SK-N-MC (cell line): Measurements from ENCODE around the gene TMEM119.
A peak's percentile ranks its signal among the peaks of the same experiment; 100 is the strongest.

Source experiments
- DNase-seq: peaks from one replicate; pipeline ENCODE4 v3.0.0-alpha.2; 2011; ENCODE audit warnings: low read depth, low spot score
- H3K27ac ChIP-seq: fragments of 200-600 bp; sonication (generic); 2 replicates; pipeline ENCODE4 v1.5.1; 2016; ENCODE audit warnings: mixed run types
- H3K36me3 ChIP-seq: fragments of 200-600 bp; sonication (generic); 2 replicates; pipeline ENCODE4 v1.6.1; 2017; ENCODE audit warnings: antibody characterized with exemption, low read length, mixed read lengths; ENCODE audit not compliant: insufficient read depth
- H3K4me3 ChIP-seq: fragments of 200-600 bp; sonication (generic); 2 replicates; pipeline ENCODE4 v1.5.1; 2016
- H3K9ac ChIP-seq: fragments of 200-600 bp; sonication (generic); 2 replicates; pipeline ENCODE4 v1.8.0; 2017; ENCODE audit warnings: mixed run types, mixed read lengths; ENCODE audit not compliant: insufficient read length
- H3K9me3 ChIP-seq: fragments of 200-600 bp; sonication (generic); 2 replicates; pipeline ENCODE4 v1.6.1; 2017; ENCODE audit warnings: low read depth, mild to moderate bottlenecking, antibody characterized with exemption, low read length, moderate library complexity, mixed read lengths
- EZH2 ChIP-seq: fragments of 200-600 bp; sonication (generic); IDR thresholded peaks from one replicate; pipeline ENCODE4 v1.6.1; 2017; ENCODE audit warnings: antibody characterized with exemption
- FOXP2 ChIP-seq: optimal IDR thresholded peaks from 2 replicates; pipeline ENCODE3; 2011; ENCODE audit warnings: mild to moderate bottlenecking, moderate library complexity; ENCODE audit not compliant: insufficient read depth; ENCODE audit errors: extremely low read length, control extremely low read depth
- POLR2AphosphoS5 ChIP-seq: IDR thresholded peaks from 2 replicates; pipeline ENCODE4 v1.6.1; 2012; ENCODE audit warnings: mild to moderate bottlenecking, low read depth, low read length, borderline replicate concordance

Gene TMEM119

DNA sequence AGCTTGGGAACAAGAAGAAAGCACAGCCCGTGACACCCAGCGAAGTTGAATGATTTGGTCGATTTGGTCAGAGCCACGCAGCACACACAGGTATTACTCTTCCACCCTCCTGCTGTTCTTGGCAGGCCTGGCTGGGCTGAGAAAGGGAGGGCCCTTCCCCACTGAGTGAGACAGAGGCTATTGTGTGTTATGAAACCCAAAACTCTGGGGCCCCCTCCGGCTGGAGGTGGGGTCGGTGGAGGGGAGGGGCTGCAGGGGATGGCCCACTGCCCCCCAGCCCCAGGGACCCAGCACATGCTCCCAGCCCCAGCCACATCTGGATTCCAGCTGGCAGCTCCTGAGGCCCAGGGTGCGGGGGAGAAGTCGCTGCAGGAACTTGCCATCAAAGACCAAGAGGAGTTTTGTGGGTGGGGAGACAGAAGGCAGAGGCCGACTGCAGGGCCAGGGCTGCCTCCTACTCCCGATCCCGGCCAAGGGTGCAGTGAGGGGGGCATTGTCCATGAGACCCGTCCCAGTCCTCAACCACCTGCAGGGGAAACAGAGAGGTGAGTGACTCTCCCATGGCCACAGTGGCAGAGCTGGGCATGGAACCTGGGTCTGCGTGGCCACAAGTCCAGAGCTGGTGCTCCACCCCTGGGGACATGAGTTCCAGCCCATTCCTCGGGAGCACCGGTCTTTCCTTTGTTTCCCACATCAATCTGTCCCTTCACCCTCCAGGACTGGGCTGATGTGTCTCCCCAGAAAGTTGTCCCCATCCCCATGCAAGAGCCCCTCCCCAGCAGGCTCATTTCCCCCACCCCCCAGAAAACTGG is 8.7 kb downstream of the TMEM119 start:
- Histone ChIP-seq H3K4me3 (peak overlapping the region; percentile 65), H3K36me3 (no peaks in the 10 kb centered on the region), H3K9me3 (no peaks in the 10 kb centered on the region), H3K9ac (peak overlapping the region; percentile 32), H3K27ac (peak overlapping the region; percentile 87)
- TF ChIP-seq EZH2: no peak
- 0 out of 2 replicates have a peak, but pooled peaks have one; percentile 13 for TF ChIP-seq POLR2AphosphoS5
- DNase-seq: no peak

DNA sequence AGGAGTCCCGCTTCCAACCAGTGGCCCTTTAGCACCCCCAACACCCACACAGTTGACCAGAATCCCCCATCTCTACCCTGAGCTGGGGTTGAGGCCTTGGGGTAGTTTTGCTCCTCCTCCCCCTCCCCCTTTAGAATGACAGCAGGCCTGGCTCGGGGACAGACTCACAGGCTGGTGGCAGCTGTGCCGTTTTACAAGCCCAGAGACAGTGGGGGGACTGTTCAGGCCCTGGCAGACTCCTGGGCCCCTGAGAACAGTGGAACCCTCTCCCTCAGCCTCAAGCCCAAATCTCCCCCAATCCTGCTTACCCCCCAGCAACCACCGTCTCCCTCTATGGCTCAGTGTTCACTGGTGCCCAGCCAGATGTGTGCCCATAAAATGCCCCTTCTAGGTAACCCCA is 10.1 kb downstream of the TMEM119 start:
- H3K9me3 ChIP-seq: no peaks in the 10 kb centered on the region
- H3K36me3 ChIP-seq: no peaks in the 10 kb centered on the region
- 0 out of 2 replicates have a peak overlapping the region, but pooled peaks have one; percentile 16 for H3K27ac ChIP-seq
- TF ChIP-seq FOXP2 (no peak), POLR2AphosphoS5 (no peak), EZH2 (no peak)
- DNase-seq: no peak
- H3K4me3 ChIP-seq: no peak overlapping the region
- H3K9ac ChIP-seq: no peak overlapping the region

DNA sequence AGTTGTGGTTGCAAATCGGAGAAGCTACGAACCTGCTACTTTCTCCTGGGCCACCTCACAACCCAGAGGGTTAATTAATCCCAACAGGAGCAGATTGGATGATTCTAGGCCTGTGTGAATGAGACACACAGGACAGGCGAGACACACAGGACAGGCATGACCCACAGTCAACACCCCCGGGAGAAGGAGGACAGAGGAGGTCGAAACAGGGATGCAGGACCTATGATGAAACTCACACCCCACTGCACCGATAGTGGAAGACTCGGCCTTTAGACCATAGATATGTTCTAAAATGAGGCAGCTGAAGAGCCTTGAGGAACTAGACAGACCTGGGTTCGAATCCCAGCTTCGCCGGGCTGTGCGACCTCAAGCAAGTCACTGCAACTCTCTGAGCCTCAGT is 11.6 kb downstream of the TMEM119 start:
- Histone ChIP-seq H3K27ac (no peak overlapping the region), H3K9me3 (no peaks in the 10 kb centered on the region), H3K4me3 (no peak overlapping the region), H3K36me3 (no peaks in the 10 kb centered on the region), H3K9ac (no peak overlapping the region)
- no peak for DNase-seq
- TF ChIP-seq POLR2AphosphoS5 (no peak), FOXP2 (no peak), EZH2 (no peak)

DNA sequence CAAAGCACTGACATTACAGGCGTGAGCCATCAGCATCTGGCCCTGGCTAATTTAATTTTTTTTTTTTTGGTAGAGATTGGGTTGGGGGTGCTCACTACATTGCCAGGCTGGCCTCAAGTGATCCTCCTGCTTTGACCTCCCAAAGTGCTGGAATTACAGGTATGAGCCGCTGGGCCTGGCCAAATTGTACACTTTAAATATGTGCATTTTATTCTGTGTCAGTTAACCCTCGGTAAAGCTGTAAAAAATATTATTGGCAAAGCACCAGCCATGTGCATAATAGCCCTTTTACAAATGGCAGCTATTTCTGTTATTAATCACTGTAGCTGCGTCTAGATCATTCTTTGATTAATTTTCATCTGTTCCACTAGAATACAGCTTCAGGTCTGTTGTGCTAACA is 12.0 kb downstream of the TMEM119 start:
- no peaks in the 10 kb centered on the region for H3K36me3 ChIP-seq
- H3K9me3 ChIP-seq: no peaks in the 10 kb centered on the region
- no peak for DNase-seq
- H3K4me3 ChIP-seq: no peak overlapping the region
- no peak overlapping the region for H3K9ac ChIP-seq
- H3K27ac ChIP-seq: no peak overlapping the region
- no peak for TF ChIP-seq FOXP2
- TF ChIP-seq POLR2AphosphoS5: no peak
- no peak for TF ChIP-seq EZH2

DNA sequence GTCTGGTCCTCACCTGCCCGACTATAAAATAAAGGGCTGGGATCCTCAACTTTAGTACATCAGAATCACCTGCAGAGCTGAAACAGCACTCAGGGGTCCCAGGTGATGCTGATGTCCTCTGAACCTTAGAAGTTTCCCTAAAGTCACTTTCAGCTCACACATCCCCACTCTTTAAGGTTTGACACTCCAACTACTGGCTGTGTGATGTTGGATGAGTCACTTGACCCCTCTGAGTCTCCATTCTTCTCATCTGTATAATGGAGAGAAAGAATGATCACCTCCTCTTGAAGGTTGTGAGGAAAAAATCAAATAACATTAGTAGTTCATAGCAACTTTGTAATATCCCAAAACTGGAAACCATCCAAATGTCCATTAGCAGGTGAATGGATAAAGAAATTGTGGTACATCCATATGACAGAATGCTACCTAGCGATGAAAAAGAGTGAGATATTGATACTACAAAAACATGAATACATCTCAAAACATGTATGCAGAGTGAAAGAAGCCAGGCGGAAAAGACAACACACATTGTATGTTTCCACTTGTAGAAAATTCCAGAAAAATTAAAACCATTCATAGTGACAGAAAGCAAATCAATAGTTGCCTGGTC is 13.3 kb downstream of the TMEM119 start:
- Histone ChIP-seq H3K9ac (no peak overlapping the region), H3K27ac (no peak overlapping the region), H3K36me3 (no peaks in the 10 kb centered on the region), H3K9me3 (no peaks in the 10 kb centered on the region), H3K4me3 (no peak overlapping the region)
- TF ChIP-seq FOXP2 (no peak), EZH2 (no peak), POLR2AphosphoS5 (no peak)
- no peak for DNase-seq

DNA sequence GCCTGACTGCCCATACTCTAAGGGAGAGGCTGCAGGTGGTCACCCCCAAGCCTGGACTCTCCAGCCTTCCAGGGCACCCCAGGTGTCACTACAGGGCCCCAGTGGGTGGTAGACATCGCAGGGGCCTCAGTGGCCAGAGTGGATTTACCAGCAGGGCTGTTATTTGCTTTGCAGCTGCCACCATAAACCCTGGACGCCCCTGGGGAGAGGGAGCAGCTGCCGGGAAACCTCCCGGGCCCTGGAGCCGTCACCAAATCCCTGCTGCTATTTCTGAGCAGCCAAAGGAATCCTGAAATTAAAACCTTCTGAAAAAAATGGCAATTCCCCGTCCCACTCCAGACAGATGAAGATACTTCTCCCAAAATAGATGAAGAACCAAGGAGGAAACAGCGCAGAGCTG is 13.9 kb downstream of the TMEM119 start:
- DNase-seq: no peak
- Histone ChIP-seq H3K9me3 (no peaks in the 10 kb centered on the region), H3K36me3 (no peaks in the 10 kb centered on the region), H3K27ac (no peak overlapping the region), H3K9ac (no peak overlapping the region), H3K4me3 (no peak overlapping the region)
- TF ChIP-seq POLR2AphosphoS5: no peak

DNA sequence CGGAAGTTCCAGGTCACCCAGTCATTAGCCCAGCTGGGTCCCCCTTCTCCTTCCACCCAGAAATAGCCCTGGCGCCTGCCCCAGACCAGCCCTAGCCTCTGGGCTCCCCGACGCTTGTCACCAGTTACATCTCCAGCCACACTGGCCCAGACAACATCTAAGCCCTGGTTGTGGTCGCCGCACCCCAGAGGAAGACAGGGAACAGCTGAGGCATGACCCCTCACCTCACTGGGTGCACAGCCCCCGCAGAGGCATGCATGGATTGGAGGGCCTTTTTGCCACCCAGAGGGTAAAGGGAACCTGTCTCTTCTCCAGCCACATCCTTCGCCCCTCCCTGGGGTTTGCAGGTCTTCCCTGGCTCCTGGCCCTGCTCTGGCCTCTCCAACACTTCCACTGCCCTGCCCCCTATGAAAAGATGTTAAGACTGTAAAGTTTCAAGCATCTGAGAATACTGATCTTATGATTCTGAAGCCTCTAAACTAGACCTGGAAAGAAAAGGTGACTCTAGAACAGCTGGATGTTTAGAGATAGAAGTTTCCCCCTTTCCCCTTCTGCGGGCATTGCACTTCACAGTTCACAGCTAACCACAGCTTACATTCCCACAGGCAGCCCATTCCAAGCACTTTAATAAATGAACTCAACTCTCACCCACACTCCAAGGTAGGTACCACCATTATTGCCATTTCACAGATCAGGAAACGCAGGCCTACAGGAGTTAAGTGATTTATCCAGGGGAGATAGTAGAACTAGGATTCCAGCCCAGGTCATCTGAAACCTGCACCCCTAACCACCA is 14.7 kb downstream of the TMEM119 start:
- H3K4me3 ChIP-seq: no peak overlapping the region
- H3K36me3 ChIP-seq: no peaks in the 10 kb centered on the region
- H3K9ac ChIP-seq: no peak overlapping the region
- TF ChIP-seq EZH2: no peak
- TF ChIP-seq FOXP2: no peak
- TF ChIP-seq POLR2AphosphoS5: no peak
- H3K9me3 ChIP-seq: no peaks in the 10 kb centered on the region
- DNase-seq: no peak
- 0 out of 2 replicates have a peak overlapping the region, but pooled peaks have one; percentile 9 for H3K27ac ChIP-seq

DNA sequence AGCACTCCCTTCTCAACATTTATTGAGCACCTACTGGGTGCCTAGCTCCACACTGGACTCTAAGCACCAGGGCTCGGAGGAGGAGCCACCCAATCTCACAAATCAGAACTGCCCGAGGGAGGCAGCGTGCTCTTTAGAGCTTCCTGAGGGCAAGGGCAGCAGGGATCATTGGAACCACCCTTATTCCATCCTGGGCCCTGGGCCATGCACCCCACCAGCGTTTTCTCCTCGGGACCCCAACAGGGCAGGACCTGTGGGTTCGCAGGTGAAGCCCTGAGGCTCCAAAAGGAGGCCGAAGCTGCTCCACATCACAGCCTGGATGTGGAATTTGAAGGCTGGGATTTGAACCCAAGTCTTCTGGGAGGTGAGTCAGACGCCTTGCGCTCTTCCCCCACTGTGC is 15.4 kb downstream of the TMEM119 start:
- Histone ChIP-seq H3K27ac (no peak overlapping the region), H3K9me3 (no peaks in the 10 kb centered on the region), H3K4me3 (no peak overlapping the region), H3K9ac (no peak overlapping the region), H3K36me3 (no peaks in the 10 kb centered on the region)
- DNase-seq: no peak
- no peak for TF ChIP-seq POLR2AphosphoS5
- no peak for TF ChIP-seq FOXP2
- no peak for TF ChIP-seq EZH2
